ENCODE results near the gene NMUR1.

NMUR1 gene

DNA sequence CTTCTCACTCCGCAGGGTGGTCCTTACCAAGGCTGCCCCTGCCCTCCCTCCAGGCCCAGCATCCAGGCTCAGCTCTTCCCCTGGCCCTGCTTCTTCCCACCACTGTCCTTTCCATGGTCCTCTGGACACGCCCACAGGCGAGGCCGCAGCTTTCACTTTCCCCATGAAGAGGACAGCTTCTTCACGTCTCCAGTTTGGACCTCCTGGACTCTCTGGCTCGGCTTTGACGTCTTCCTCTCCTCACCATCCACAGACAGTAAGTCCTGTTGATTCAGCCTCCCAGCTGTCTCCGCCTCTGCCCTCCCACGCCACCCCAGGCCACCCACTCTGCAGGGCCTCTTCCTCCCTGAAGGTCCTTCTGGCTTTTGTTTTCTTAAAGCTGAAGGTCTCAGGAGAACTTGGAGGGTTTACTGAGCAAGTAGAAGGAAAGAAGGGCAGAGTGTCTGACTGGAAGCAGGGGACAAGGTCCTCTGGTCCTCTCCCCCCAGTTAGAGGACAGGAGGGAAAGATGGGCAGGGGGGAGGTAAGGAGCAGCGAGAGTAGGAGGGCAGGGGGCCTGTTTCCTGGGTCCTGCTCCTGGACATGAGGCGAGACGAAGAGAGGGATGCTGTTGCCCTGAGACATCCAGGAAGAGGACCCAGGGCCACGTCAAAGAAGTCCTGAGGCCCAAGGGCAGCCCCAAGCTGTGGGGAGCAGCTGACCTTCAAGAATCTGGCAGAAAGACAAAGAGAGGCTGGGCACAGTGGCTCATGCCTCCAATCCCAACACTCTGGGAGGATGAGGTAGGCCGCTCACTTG, 24.7 kb upstream of the NMUR1 start:
- Histone ChIP-seq H3K27ac (peak overlapping the region in 17 of 21 experiments; percentile 13 to 69 (median 42)), H3K4me3 (no peak overlapping the region)

DNA sequence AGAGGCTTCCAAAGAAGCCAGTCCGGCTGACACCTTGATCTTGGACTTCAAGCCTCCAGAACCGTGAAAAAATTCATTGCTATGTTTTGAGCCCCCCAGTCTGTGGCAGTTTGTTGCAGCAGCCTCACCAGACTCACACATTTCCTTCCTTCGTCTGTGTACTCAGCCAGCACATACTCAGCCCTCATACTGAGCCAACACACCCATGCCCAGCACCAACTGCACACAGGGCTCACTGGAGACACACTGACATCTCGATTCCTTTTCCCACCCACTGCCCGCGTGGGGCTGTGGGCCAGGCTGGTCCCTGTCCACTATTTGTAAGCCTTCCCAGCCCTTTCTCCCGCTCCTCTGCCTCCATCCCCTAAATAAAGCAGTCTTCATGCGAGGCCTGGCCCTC, 24.1 kb upstream of the NMUR1 start:
- peak overlapping the region in 16 of 21 experiments; percentile 13 to 69 (median 44) for H3K27ac ChIP-seq
- no peak overlapping the region for H3K4me3 ChIP-seq

DNA sequence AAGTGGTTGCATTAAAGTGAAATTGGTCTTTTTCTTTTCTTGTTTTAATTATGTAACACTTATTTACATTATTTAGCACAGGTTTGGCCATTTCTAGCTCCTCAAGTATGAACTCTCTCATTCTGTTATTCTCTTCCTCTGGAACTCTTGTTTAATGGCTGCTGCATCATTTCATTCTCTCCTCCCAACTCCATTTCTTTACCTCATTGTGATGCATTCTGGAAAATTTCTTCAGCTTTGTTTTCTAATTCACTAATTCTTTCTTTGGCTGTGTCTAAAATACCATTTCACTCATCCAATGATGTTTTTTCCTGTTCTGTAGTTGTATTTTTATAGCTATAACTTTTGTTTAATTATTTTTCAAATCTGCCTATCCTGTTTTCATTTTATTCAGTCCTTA, 22.5 kb upstream of the NMUR1 start:
- no peak overlapping the region for H3K4me3 ChIP-seq
- H3K27ac ChIP-seq = no peak overlapping the region

DNA sequence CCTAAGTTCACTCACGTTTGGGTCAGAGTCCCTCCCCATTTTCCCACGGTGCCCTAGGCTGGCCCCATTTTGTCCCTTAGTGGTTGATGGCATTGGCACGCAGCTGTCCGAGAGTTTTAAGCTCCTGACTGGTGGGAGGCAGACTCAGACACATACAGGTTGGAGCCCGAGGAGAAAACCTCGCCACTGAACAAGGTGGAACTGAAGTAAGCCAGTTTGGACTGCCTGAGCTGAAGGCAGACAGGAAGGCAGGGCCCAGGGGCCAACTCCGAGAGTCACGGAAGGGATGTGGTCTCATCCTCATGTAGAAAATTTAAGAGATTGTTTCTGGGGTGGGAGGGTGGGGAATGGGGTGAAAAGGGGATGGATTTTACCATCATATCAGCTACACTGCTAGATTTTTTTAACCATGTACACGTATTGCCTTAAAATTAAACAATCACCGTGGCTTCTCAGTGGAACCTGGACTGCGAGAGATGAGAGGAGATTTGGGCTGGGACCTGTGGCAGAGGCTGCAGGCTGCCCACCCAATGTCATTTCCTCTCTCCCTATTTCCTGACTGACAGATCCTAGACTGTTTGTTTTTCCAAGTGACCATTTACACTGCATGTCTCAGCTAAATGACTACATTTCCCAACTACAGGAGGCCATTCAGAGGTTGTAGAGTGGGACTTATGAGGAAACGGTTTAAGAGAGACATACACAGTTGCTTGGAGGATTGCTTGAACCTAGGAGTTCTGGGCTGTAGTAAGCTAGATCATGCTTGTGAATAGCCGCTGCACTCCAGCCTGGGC, 19.4 kb upstream of the NMUR1 start:
- Histone ChIP-seq H3K4me3 (no peak overlapping the region), H3K27ac (no peak overlapping the region)

DNA sequence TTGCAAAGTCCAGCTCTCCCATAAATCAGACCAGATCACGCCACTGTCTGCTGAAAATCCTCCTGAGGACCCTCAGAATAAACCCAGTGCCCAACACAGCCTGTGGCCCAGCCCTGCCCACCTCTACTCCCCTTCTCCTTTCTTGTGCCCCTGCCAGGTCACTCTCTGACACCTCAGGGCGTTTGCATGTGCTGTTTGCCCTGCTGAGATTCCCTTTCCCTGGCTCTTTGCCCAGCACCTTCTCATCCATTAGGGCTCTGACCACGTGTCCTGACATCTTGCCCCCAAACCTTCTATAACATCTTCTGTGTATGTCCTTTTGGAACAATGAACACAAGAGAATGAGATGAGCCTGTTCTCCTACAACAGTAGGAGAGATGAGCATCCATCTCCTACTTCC, 18.5 kb upstream of the NMUR1 start:
- H3K4me3 ChIP-seq = no peak overlapping the region
- H3K27ac ChIP-seq = no peak overlapping the region

DNA sequence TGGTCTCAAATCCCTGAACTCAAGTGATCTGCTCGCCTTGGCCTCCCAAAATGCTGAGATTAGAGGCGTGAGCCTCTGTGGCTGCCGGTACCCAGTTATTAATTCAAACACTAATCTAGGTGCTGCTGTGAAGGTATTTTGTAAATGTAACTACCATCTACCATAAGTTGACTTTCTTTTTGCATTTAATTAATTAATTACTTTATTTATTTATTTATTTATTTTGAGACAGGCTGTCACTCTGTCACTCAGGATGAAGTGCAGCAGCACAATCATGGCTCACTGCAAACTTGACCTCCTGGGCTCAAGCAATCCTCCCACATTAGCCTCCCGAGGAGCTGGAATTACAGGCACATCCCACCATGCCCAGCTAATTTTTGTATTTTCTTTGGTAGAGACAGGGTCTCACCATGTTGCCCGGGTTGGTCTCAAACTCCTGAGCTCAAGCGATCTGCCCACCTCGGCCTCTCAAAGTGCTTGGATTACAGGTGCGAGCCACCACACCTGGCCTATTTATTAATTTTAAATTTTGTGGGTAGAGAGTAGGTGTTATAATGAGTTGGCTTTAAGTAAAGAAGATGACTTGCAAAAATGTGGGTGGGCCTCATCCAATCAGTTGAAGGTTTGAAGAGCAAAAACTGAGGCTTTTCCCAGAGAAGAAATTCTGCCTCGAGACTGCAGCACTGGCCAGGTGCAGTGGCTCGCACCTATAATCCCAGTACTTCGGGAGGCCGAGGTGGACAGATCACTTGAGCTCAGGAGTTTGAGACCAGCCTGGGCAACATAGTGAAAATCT, 17.3 kb upstream of the NMUR1 start:
- Histone ChIP-seq H3K27ac (no peak overlapping the region), H3K4me3 (no peak overlapping the region)

DNA sequence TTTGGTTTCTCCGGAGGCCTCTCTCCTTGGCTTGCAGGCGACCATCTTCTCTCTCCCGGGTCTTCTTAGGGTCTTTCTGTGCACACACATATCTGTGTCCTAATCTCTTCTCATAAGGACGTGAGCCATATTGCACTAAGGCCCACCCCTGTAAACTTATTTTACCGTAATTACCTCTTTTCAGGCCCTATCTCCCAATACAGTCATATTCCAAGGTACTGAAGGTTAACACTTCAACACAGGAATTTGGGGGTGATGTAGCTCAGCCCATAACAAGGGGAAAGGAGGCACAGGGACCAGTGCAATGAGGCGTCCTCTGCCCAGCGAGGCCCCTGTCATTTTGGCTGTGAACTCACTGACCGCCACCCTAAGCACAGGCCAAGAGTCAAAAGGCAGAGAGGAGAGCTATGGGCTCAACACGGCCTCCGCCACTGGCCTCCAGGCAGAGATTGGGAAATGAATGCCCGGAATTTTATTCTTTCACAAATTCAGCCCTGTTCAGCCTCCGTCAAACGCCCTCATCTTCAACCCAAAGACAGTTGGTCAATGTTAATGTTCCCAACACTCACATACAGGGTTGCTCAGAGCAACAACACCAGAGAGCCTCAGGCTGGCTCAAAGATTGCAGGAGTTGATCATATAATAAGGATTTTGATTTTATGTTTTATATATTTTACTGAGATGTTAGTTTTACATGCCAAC, 15.9 kb upstream of the NMUR1 start:
- peak overlapping the region in 4 of 21 experiments; percentile 22 to 66 (median 49) for H3K27ac ChIP-seq
- H3K4me3 ChIP-seq = no peak overlapping the region

DNA sequence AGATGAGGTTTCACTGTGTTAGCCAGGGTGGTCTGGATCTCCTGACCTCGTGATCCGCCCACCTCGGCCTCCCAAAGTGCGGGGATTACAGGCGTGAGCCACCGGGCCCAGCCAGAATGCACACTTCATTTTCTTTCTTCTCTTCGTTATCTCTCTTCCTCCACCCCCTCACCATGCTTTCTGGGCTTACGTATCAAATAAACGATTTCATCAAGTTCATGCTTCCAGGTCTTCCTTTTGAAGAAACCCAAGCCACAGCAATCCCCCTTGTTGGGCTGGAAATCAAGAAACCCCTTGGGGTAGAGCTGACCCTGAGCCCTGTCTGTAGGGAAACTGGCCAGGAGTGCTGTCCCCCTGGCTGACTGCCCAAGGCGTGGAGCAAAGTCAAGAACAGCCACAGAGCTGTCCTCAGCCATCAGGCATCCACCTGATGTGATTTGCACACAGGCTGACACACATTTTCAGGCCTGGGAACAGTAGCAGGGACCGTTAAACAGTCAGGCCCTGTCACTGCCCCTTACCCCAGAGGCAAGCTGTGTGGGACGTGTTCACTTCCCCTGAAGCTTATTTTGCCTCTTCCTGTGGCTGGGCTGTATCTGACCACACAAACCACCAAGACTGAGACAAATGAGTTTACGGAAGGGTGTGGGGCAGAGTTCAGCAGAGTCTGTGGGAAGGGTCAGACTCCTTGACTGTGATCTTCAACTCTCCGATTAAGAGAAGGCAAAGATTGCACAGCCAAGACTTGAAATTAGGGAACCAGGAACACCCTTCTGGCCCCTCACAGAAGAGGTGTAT, 15.1 kb upstream of the NMUR1 start:
- peak overlapping the region in 6 of 21 experiments; percentile 8 to 66 (median 48) for H3K27ac ChIP-seq
- H3K4me3 ChIP-seq = no peak overlapping the region

DNA sequence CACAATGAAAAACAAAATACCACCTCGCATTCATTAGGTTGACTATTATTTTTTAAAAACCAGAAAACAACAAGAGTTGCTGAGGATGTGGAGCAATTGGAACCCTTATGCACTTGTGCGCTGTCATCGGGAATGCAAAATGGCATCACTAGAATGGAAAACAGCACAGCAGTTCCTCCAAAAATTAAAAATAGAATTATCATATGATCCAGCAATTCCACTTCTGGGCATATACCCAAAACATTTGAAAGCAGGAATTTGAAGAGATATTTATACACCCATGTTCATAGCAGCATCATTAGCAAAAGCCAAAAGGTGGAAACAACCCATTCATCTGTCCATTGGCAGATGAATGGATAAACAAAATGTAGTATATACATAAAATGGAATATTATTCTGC, 11.9 kb upstream of the NMUR1 start:
- H3K4me3 ChIP-seq = no peak overlapping the region
- no peak overlapping the region for H3K27ac ChIP-seq

DNA sequence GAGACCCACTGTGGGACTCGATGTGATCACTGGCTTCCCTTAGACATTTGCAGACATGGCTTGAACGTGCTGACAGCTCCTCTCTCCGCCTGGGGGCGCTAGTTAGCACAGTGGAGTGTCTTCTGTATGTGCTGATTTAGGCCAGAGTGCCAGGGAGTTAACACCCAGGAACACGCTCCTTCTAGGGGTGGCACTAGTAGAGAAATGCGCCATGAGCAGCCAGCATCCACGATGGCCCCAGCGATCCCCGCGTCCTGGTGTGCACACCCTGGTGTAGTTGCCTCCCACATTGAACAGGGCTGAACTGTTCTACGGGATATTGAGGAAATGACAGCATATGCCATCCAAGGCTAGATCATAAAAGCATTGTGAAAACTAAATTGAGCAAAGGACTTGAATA, 11.4 kb upstream of the NMUR1 start:
- H3K27ac ChIP-seq = peak overlapping the region in 2 of 21 experiments; percentile 29 to 58

DNA sequence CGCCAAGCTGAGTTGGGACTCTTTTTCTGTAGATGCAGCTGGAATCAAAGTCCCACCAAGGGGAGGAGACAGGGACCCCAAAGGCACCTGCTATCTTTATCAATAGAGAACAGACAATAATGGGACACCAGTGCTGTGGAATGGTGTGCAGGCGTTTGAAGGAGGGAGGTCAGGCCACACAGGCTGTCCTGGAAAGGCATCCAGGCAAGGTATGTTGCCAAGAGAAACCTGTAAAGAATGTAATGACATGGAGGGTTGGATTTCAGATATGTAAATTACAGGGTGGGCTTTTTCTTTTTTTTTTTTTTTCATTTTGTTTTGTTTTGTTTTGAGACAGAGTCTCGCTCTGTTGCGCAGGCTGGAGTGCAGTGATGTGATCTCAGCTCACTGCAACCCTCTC, 9.7 kb upstream of the NMUR1 start:
- H3K4me3 ChIP-seq = no peak overlapping the region
- H3K27ac ChIP-seq = no peak overlapping the region

More for the DNA sequence above, 11.4 kb upstream of the NMUR1 start:
- H3K4me3 ChIP-seq = no peak overlapping the region

DNA sequence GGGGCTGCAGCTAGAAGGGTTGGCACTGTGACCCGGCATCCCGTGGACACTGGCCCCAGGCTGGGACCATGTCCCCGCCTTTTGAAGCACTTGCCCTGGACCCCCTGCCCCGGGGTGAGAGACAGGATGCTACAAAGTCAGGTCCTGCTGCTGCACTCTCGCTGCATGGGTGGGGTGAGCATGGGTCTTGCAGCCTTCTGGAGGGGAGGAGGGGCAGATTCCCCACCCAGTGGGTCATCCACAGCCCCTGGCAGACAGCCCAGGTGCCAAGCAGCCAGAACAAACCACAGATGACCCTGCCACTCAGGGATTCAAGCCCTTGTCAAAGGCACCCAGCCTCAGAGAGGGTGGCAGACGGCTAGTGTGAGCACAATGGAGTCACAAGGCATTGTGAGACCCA, 5.7 kb upstream of the NMUR1 start:
- Histone ChIP-seq H3K27ac (no peak overlapping the region), H3K4me3 (no peak overlapping the region)

DNA sequence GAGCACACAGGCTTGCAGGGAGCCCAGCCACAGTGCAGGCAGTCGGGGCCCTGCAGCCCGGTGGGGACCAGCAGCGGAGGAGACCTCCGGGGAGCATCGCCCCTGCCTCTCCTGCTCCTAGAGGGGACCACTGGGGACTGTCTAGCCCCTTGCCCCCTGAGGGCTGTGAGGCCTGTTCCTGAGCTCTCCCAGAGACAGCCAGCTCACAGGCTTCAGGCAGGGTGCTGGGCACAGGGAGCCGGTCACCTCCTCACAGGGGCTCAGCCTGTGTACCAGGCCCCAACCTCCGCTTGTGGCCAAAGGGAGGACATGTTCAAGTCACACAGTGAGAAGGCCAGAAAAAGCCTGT, 3.5 kb upstream of the NMUR1 start:
- H3K4me3 ChIP-seq = no peak overlapping the region
- H3K27ac ChIP-seq = no peak overlapping the region

DNA sequence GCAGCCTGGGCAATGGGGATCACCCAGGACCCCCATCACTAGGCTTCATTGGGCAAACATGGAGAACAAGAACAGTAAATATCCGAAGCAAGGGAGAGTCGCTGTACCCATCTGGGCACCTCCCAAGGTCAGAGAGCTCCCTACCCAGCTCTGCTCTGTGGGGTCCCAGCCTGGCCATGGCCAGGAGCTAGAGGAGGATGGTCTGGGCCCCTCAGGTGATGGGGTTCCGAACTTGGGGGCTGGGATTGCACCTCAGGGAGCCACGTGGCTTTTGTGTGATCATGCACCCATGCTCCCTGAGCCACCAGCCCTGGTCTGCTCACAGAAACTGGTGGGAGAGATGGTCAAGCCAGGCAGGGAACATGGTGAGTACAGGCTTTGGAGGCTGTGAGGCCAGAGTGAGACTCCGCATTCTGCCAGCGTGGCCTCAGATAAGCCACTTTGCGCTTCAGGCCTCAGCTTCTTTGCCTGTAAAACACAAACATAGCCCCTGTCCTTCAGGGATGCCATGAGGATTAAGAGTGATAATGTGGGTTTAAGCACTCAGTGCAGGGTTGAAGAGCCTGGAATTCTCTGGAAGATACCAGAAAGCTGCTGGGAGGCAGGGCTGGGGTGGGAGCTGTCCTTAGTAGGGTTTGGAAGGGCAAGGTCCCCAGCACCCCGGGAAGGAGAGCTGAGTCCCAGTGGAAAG, 3.0 kb upstream of the NMUR1 start:
- H3K27ac ChIP-seq = no peak overlapping the region

DNA sequence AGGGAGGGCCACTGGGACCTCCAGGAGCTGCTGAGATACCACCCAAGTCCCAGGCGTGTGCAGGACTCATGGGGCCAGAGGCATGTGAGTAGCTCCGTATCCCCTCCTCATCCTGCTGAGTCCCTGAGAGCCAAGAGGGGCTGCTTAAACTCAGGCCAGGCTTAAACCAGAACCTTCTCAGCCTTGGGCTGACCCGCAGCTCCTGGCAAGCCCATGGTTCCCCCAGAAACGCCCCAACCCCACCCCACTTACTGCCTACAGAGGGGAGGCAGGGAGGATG, 2.5 kb upstream of the NMUR1 start:
- Histone ChIP-seq H3K27ac (no peak overlapping the region), H3K4me3 (no peak overlapping the region)

More for the DNA sequence above, 3.0 kb upstream of the NMUR1 start:
- H3K4me3 ChIP-seq = no peak overlapping the region

DNA sequence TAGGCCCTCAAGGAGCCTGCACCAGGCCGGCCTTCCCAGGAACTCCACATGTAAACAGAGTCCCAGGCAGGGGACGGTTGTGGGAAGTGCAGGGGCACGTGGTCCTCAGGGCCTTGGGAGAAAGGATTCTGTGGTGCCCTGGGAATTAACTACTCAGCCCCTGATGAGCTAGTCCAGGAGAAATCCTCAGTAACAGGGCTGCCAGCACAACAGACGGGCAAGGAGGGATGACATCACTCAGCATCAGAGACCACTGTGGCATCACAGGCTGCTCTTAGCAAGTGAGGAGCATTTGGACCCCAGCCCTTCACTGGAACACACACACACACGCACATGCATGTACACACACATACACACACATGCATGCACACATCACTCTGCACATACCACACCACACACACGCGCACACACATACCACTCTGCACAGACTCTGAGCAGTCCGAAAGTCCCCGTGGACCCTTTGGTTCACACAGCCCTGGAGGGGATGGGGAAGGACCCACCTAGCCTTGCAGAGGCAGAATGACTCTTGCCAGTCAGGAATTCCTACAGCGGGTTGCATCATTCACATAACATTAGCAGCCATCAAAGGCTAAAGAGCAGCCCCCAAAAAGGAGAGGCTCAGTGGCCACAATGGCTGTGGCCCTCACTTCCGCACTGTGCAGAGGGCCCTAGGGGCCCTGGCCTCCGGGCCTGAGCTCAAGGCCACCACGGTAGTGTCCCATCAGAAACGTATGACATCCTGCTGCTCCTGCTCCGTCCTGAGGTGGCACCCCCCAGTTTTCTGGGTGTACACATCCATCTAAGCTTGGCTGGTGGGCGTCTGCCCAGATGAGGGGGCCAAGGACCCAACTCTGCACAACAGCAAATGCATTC, 1.9 kb upstream of the NMUR1 start:
- Histone ChIP-seq H3K4me3 (no peak overlapping the region), H3K27ac (no peak overlapping the region)

DNA sequence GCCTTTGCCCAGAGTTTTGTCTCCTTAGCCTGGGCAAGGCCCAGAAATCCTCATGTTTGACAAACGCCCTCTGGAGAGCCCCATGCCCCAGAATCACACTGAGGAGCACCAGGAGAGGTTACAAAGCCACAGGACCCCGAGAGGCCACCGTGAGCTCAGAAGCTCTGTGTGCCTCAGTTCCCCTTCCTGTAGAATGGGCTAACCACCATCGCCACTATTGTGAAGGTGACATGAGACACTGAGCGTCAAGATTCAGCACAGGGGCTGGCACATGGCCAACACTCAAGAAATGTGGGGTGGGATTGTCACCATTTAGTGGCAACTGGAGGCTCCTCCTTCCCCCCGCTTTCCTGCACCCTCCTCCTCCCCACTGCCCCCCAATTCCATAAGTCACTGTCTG, 1.2 kb upstream of the NMUR1 start:
- Histone ChIP-seq H3K27ac (no peak overlapping the region), H3K4me3 (no peak overlapping the region)

DNA sequence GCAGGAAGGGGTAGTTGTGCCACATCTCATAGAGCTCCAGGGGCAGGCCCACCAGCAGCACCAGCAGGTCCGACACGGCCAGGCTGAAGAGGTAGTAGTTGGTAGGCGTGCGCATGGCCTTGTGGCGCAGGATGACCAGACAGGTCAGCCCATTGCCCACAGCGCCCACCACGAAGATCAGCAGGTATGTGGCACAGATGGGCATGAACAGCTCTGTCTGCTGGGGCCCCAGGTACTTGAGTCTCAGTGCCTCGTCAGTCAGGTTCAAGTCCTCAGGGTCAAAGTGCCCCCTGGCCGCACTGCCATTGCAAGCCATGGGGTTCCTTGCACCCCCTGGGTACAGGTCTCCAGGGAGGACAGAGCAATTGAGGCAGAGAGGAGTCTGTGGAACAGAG, 1.6 kb downstream of the NMUR1 start:
- Histone ChIP-seq H3K27ac (no peak overlapping the region), H3K4me3 (no peak overlapping the region)

Data from skin epidermis (tissue), 12 donors.